SK-N-SH treated with all-trans-retinoic acid at 6 μM for 48 hours (cell line): ENCODE data around the gene TFDP1.

Source experiments
- ATAC-seq: fragments of 200-7000 bp; cut with Tn5 transposase; 3 replicates; pipeline ENCODE4 v1.9.1; 2020; ENCODE audit warnings: mild to moderate bottlenecking, moderate library complexity
- ARNTL ChIP-seq: fragments of 450-650 bp; formaldehyde crosslinking; IDR thresholded peaks from 2 replicates; pipeline ENCODE4 v1.5.0; 2020; ENCODE audit warnings: low read depth, mild to moderate bottlenecking, moderate library complexity, borderline replicate concordance
- BACH2 ChIP-seq: fragments of 250-450 bp; sonication (Bioruptor Pico); IDR thresholded peaks from 2 replicates; pipeline ENCODE4 v1.9.0; 2021; ENCODE audit warnings: mild to moderate bottlenecking, borderline replicate concordance
- ESRRG ChIP-seq: fragments of 250-450 bp; sonication (Bioruptor Pico); IDR thresholded peaks from 2 replicates; pipeline ENCODE4 v1.6.1; 2021; ENCODE audit warnings: mild to moderate bottlenecking
- GLIS3 ChIP-seq: fragments of 250-450 bp; sonication (Bioruptor Pico); IDR thresholded peaks from 2 replicates; pipeline ENCODE4 v1.5.0; 2020; ENCODE audit warnings: mild to moderate bottlenecking, moderate library complexity
- ISL1 ChIP-seq: fragments of 250-450 bp; sonication (Bioruptor Pico); IDR thresholded peaks from 2 replicates; pipeline ENCODE4 v2.1.2; 2022; ENCODE audit warnings: mild to moderate bottlenecking, moderate library complexity
- OSR1 ChIP-seq: fragments of 250-450 bp; sonication (Bioruptor Pico); IDR thresholded peaks from 2 replicates; pipeline ENCODE4 v1.8.0; 2022; ENCODE audit warnings: moderate library complexity, mild to moderate bottlenecking, inconsistent platforms
- PPARA ChIP-seq: fragments of 250-450 bp; sonication (Bioruptor Pico); IDR thresholded peaks from 2 replicates; pipeline ENCODE4 v1.5.0; 2020; ENCODE audit warnings: mild to moderate bottlenecking, borderline replicate concordance
- RARB ChIP-seq: fragments of 250-450 bp; sonication (Bioruptor Pico); IDR thresholded peaks from 2 replicates; pipeline ENCODE4 v1.8.0; 2021; ENCODE audit warnings: mild to moderate bottlenecking, moderate library complexity
- SNAI2 ChIP-seq: fragments of 250-450 bp; sonication (Bioruptor Pico); IDR thresholded peaks from 2 replicates; pipeline ENCODE4 v1.5.0; 2020; ENCODE audit warnings: mild to moderate bottlenecking, moderate library complexity
- TCF4 ChIP-seq: fragments of 250-450 bp; sonication (Bioruptor Pico); IDR thresholded peaks from 2 replicates; pipeline ENCODE4 v1.8.0; 2021; ENCODE audit warnings: mild to moderate bottlenecking, moderate library complexity, borderline replicate concordance
- TOX ChIP-seq: fragments of 250-450 bp; sonication (Bioruptor Pico); IDR thresholded peaks from 2 replicates; pipeline ENCODE4 v1.8.0; 2021; ENCODE audit warnings: mild to moderate bottlenecking, moderate library complexity, borderline replicate concordance
- ZC3H10 ChIP-seq: fragments of 250-450 bp; sonication (Bioruptor Pico); IDR thresholded peaks from 2 replicates; pipeline ENCODE4 v1.5.1; 2021; ENCODE audit warnings: mild to moderate bottlenecking, moderate library complexity
- ZFP30 ChIP-seq: fragments of 450-650 bp; formaldehyde crosslinking; IDR thresholded peaks from 2 replicates; pipeline ENCODE4 v1.5.0; 2022; ENCODE audit warnings: mild to moderate bottlenecking, moderate library complexity
- ZNF70 ChIP-seq: fragments of 450-650 bp; formaldehyde crosslinking; IDR thresholded peaks from 2 replicates; pipeline ENCODE4 v1.5.0; 2020; ENCODE audit warnings: mild to moderate bottlenecking, moderate library complexity
- ZNF8 ChIP-seq: fragments of 450-650 bp; formaldehyde crosslinking; IDR thresholded peaks from 2 replicates; pipeline ENCODE4 v1.5.0; 2020; ENCODE audit warnings: mild to moderate bottlenecking, moderate library complexity
- TF ChIP-seq, protein P1 (sequence below): fragments of 250-450 bp; sonication (Bioruptor Pico); IDR thresholded peaks from 2 replicates; pipeline ENCODE4 v1.5.1; 2020; ENCODE audit warnings: low read depth, mild to moderate bottlenecking, moderate library complexity
- TF ChIP-seq, protein P2 (sequence below): fragments of 250-450 bp; sonication (Bioruptor Pico); IDR thresholded peaks from 2 replicates; pipeline ENCODE4 v1.5.1; 2021; ENCODE audit warnings: mild to moderate bottlenecking, moderate library complexity
- TF ChIP-seq, protein P3 (sequence below): fragments of 250-450 bp; sonication (Bioruptor Pico); IDR thresholded peaks from 2 replicates; pipeline ENCODE4 v1.8.0; 2020; ENCODE audit warnings: mild to moderate bottlenecking, moderate library complexity, borderline replicate concordance
- TF ChIP-seq, protein P4 (sequence below): fragments of 250-450 bp; sonication (Bioruptor Pico); IDR thresholded peaks from 2 replicates; pipeline ENCODE4 v1.5.0; 2020; ENCODE audit warnings: mild to moderate bottlenecking, moderate library complexity

The TFDP1 gene

DNA sequence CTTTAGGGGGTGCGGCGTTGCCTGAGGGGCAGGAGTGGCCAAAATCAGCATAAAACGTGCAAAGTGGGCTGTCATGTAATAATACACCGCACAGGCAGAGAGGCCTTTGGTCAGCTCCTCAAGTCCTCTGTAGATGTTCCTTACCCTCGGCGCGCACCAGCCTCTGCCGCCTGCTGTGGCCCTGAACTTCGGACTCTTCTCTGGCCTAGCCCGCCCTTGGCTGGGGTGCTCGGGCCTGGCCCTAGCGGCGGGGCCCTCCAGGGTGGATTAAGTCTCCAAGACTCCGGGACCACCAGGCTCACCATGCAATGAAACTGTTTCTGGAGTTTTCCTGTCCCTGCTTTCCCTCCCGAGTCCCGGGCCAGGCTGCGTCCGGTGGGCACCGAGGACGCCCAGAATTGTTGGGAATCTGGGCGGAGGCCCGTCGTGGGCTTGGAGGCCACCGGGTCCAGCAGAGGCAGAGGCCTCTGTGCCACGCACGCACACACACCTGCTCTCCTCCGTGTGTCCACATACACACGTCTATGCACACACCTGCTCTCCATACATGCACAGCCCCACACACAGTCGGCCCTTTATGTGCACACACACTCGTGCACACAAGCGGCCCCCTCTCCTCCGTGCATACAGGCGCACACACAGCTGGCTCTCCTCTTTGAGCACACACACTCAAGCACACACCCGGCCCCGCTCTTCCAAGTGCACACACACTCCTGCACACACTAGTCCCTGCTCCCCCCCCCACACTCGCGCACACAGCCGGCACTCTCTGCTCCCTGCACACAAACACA, 1.5 kb upstream of the TFDP1 start (continued):
- TF ChIP-seq, protein P1, sequence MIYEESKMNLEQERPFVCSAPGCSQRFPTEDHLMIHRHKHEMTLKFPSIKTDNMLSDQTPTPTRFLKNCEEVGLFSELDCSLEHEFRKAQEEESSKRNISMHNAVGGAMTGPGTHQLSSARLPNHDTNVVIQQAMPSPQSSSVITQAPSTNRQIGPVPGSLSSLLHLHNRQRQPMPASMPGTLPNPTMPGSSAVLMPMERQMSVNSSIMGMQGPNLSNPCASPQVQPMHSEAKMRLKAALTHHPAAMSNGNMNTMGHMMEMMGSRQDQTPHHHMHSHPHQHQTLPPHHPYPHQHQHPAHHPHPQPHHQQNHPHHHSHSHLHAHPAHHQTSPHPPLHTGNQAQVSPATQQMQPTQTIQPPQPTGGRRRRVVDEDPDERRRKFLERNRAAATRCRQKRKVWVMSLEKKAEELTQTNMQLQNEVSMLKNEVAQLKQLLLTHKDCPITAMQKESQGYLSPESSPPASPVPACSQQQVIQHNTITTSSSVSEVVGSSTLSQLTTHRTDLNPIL (CRISPR knock-in tag) = no peak
- no peak for TF ChIP-seq OSR1

DNA sequence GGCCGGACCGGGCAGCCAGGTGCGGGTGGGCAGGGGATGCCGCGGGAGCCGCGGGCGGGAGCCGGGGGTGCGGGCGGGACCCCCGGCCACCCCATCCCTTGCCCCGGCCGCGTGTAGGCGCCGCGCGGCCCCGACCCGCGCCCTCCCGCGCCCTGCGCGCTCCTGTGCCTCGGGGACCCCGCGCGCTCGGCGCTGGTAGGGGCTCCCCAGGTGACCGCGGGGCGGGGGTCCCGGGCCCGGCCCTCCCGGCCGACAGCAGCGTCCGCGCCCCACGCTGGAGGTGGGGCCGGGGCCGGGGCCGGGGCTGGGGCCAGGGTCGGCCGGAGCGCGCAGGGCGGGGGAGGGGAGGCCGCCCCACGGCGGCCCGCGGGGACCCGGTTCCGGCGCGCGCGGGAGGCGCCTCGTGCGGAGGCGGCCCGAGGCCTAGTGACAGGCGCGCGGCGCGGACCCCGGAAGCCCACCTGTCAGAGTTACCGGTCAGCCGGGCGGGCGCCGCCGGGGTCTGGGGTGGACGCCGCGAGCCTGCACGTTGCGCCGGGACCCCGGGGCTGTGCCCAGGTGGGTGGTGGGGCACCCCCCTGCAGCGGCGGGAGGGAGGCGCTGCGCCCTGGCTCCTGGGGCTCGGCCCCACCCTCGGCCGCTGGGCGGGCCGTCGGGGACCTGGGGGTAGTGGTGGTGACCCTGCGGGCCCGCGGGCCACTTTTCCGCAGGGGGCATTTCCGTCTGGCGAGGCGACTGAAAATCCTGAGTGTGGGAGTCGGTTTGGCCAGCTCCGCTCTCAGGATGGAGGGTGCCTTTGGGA, 518 bp downstream of the TFDP1 start:
- peak; percentile 26 for ATAC-seq

DNA sequence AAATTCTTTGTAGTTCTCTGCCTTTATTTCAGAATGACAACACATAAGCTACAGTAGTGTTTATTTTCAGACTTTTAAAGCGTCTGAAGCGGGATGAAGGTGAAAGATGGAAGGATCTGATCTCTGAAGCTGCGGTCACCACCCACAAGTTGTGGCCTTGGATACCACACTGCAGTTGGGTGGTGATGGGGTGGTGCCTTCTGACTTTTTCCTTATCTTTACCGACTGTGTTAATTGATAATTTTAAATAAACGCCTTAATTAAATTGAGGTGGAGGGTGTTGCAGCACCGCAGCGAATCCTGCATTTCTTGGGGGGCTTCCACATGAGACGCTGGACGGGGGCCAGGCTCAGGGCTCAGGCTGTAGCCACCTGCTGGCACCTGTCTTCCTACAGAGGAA, 1.3 kb downstream of the TFDP1 start:
- ATAC-seq = no peak
- TF ChIP-seq ESRRG (CRISPR knock-in tag) = no peak

More for the DNA sequence above, 518 bp downstream of the TFDP1 start:
- TF ChIP-seq ESRRG (CRISPR knock-in tag) (no peak), BACH2 (CRISPR knock-in tag) (no peak), PPARA (CRISPR knock-in tag) (no peak), OSR1 (no peak), GLIS3 (CRISPR knock-in tag) (no peak), RARB (CRISPR knock-in tag) (no peak), ZNF70 (CRISPR knock-in tag) (no peak), SNAI2 (CRISPR knock-in tag) (no peak), TOX (CRISPR knock-in tag) (no peak), ZC3H10 (CRISPR knock-in tag) (no peak), ZFP30 (no peak), ARNTL (CRISPR knock-in tag) (no peak), ISL1 (CRISPR knock-in tag) (no peak), ZNF8 (CRISPR knock-in tag) (no peak), TCF4 (no peak)
- TF ChIP-seq, protein P2, sequence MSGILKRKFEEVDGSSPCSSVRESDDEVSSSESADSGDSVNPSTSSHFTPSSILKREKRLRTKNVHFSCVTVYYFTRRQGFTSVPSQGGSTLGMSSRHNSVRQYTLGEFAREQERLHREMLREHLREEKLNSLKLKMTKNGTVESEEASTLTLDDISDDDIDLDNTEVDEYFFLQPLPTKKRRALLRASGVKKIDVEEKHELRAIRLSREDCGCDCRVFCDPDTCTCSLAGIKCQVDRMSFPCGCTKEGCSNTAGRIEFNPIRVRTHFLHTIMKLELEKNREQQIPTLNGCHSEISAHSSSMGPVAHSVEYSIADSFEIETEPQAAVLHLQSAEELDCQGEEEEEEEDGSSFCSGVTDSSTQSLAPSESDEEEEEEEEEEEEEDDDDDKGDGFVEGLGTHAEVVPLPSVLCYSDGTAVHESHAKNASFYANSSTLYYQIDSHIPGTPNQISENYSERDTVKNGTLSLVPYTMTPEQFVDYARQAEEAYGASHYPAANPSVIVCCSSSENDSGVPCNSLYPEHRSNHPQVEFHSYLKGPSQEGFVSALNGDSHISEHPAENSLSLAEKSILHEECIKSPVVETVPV = no peak
- TF ChIP-seq, protein P3, sequence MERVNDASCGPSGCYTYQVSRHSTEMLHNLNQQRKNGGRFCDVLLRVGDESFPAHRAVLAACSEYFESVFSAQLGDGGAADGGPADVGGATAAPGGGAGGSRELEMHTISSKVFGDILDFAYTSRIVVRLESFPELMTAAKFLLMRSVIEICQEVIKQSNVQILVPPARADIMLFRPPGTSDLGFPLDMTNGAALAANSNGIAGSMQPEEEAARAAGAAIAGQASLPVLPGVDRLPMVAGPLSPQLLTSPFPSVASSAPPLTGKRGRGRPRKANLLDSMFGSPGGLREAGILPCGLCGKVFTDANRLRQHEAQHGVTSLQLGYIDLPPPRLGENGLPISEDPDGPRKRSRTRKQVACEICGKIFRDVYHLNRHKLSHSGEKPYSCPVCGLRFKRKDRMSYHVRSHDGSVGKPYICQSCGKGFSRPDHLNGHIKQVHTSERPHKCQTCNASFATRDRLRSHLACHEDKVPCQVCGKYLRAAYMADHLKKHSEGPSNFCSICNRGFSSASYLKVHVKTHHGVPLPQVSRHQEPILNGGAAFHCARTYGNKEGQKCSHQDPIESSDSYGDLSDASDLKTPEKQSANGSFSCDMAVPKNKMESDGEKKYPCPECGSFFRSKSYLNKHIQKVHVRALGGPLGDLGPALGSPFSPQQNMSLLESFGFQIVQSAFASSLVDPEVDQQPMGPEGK (CRISPR knock-in tag) = no peak
- TF ChIP-seq, protein P1 (CRISPR knock-in tag) = no peak
- TF ChIP-seq, protein P4, sequence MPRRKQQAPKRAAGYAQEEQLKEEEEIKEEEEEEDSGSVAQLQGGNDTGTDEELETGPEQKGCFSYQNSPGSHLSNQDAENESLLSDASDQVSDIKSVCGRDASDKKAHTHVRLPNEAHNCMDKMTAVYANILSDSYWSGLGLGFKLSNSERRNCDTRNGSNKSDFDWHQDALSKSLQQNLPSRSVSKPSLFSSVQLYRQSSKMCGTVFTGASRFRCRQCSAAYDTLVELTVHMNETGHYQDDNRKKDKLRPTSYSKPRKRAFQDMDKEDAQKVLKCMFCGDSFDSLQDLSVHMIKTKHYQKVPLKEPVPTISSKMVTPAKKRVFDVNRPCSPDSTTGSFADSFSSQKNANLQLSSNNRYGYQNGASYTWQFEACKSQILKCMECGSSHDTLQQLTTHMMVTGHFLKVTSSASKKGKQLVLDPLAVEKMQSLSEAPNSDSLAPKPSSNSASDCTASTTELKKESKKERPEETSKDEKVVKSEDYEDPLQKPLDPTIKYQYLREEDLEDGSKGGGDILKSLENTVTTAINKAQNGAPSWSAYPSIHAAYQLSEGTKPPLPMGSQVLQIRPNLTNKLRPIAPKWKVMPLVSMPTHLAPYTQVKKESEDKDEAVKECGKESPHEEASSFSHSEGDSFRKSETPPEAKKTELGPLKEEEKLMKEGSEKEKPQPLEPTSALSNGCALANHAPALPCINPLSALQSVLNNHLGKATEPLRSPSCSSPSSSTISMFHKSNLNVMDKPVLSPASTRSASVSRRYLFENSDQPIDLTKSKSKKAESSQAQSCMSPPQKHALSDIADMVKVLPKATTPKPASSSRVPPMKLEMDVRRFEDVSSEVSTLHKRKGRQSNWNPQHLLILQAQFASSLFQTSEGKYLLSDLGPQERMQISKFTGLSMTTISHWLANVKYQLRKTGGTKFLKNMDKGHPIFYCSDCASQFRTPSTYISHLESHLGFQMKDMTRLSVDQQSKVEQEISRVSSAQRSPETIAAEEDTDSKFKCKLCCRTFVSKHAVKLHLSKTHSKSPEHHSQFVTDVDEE (CRISPR knock-in tag) = no peak
- TF ChIP-seq, all 23 proteins: peak for 0
